CD4-positive, alpha-beta T cell (primary cell): ENCODE results near the gene ENTPD5. TPM values are rescaled to one million over a fixed set of nuclear protein-coding genes. Genes with fewer than 3 reads are reported as not detected.

ENCODE experiments used
- ATAC-seq: fragments of 200-7000 bp; cut with Tn5 transposase; one replicate; pipeline ENCODE4 v1.10.0; 2022; ENCODE audit warnings: mild to moderate bottlenecking; ENCODE audit not compliant: poor library complexity
- CTCF ChIA-PET: fragments of 350-600 bp; sonication (Branson Sonifier 250); formaldehyde crosslinking; loops from one replicate; lab custom pipeline; 2021; ENCODE audit warnings: antibody characterized with exemption, inconsistent platforms; lab: Charles Lee
- POLR2A ChIA-PET: fragments of 350-600 bp; sonication (Branson Sonifier 250); formaldehyde crosslinking; loops from one replicate; lab custom pipeline; 2021; ENCODE audit warnings: antibody characterized with exemption, inconsistent platforms; lab: Charles Lee
- DNase-seq, 14 experiments: peaks; one replicate each; pipeline ENCODE4 v3.0.0-alpha.2; 2013 to 2020; ENCODE audit warnings: mixed read lengths in 2 of 14
- H3K27ac ChIP-seq, 2 donors: one replicate each; pipeline versions ENCODE4 v1.5.1 to v1.7.0; 2013; ENCODE audit warnings: low read length in 2 of 2, low read depth in 1 of 2, mild to moderate bottlenecking in 1 of 2
- H3K27me3 ChIP-seq, 2 experiments: 1 replicate in 1 of 2; 2 replicates in 1 of 2; pipeline versions ENCODE4 v1.6.1 to v1.7.0; 2013; ENCODE audit warnings: low read length in 2 of 2, control low read depth in 1 of 2, mild to moderate bottlenecking in 1 of 2, moderate library complexity in 1 of 2; ENCODE audit not compliant: insufficient read depth in 2 of 2, control insufficient read depth in 1 of 2
- H3K36me3 ChIP-seq: one replicate; pipeline ENCODE4 v1.6.1; 2013; ENCODE audit warnings: low read length, control low read depth; ENCODE audit not compliant: insufficient read depth
- H3K4me1 ChIP-seq: one replicate; pipeline ENCODE4 v1.6.1; 2013; ENCODE audit warnings: low read length, control low read depth; ENCODE audit not compliant: insufficient read depth
- H3K4me3 ChIP-seq: one replicate; pipeline ENCODE4 v1.5.1; 2013; ENCODE audit warnings: mild to moderate bottlenecking, low read length, moderate library complexity
- H3K9me3 ChIP-seq, 2 experiments: 1 replicate in 1 of 2; 2 replicates in 1 of 2; pipeline versions ENCODE4 v1.6.1 to v1.7.0; 2013; ENCODE audit warnings: low read length in 2 of 2, mild to moderate bottlenecking in 2 of 2, control low read depth in 1 of 2, moderate library complexity in 1 of 2; ENCODE audit not compliant: control insufficient read depth in 1 of 2, insufficient read depth in 1 of 2
- H3K27ac Mint-ChIP-seq: one replicate; pipeline ENCODE4 v1.8.0; 2020; ENCODE audit warnings: mixed read lengths
- H3K27me3 Mint-ChIP-seq: one replicate; pipeline ENCODE4 v1.8.0; 2021; ENCODE audit warnings: mixed read lengths
- H3K36me3 Mint-ChIP-seq: one replicate; pipeline ENCODE4 v1.8.0; 2021; ENCODE audit warnings: low read depth, mixed read lengths
- H3K4me1 Mint-ChIP-seq: one replicate; pipeline ENCODE4 v1.8.0; 2021; ENCODE audit warnings: low read depth, mixed read lengths
- H3K4me3 Mint-ChIP-seq: one replicate; pipeline ENCODE4 v1.8.0; 2020; ENCODE audit warnings: mild to moderate bottlenecking, mixed read lengths
- H3K9me3 Mint-ChIP-seq: one replicate; pipeline ENCODE4 v1.8.0; 2020; ENCODE audit warnings: mixed read lengths
- CTCF ChIP-seq: fragments of 200-600 bp; IDR thresholded peaks from one replicate; pipeline ENCODE4 v1.8.0; 2022; ENCODE audit warnings: antibody characterized with exemption, mild to moderate bottlenecking
- intact Hi-C, 2 experiments: fragments of 100-400 bp; cut with DNase I in 1 of 2; cut with micrococcal nuclease in 1 of 2; formaldehyde crosslinking; loops; one replicate each; pipeline versions ENCODE4 v1.15.1 to v1.9.0; 2023 to 2025; cut with DNase I, micrococcal nuclease
- total RNA-seq, 174 experiments: library from RNA in 2 of 174; stranded (reverse) in 2 of 174; gene quantifications; one replicate each; pipeline ENCODE4 v1.2.3 and lab custom pipeline; 2021 to 2026

ENTPD5 gene
- total RNA-seq, 2 experiments from 2014 or later: 5.5 to 7.1 TPM

DNA sequence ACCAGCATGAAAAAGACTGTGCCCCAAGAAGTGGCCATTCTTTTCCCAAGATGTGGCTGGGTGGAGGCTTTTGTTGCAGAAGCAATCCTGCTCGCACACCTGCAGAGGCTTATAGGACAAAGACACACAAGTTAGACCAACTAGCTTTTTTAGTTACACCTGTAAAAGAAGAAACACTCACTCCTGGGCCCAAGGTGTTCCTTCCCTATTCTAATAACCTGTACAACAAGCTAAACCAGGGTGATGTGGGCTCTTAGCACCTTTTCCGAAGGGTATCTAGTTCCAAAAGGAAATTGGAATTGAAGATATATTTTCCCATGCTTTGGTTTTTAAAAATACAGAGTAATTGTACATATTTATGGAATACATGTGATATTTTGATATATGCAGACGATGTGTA, 31.0 kb downstream of the ENTPD5 start:
- ATAC-seq: no peak
- H3K36me3 ChIP-seq: peaks cover 19% of the 10 kb centered on the region
- no peaks in the 10 kb centered on the region for H3K27me3 ChIP-seq
- no peak for TF ChIP-seq CTCF
- ChIA-PET POLR2A (no interaction called here), CTCF (no interaction called here)
- H3K4me1 ChIP-seq: no peaks in the 10 kb centered on the region
- peaks cover 37% of the 10 kb centered on the region for H3K36me3 Mint-ChIP-seq
- no peaks in the 10 kb centered on the region for H3K27me3 Mint-ChIP-seq
- intact Hi-C loops: no loop called here
- no peak overlapping the region for H3K4me3 Mint-ChIP-seq
- H3K9me3 ChIP-seq: no peaks in the 10 kb centered on the region
- no peak overlapping the region for H3K27ac ChIP-seq
- no peak overlapping the region for H3K27ac Mint-ChIP-seq
- no peak overlapping the region for H3K4me3 ChIP-seq
- H3K9me3 Mint-ChIP-seq: no peaks in the 10 kb centered on the region
- DNase-seq: no peak
- no peaks in the 10 kb centered on the region for H3K4me1 Mint-ChIP-seq

DNA sequence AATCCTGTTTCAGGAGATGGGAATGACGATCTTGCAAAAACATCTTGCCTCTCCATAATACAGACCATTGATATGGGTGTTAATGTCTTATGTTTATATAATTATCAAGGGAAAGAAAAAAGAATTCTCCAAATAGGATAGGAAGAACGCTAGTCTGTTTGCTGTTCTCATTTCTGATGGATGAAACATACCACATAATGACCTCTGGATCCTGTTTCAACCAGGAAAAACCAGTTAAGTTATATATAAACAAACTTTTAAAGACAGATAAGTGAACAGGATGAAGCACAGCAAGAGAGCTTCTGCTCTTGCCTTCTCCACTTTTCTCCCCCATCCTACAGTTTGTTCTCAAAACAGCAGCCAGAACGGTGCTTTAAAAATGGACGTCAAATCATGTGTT, 41.2 kb downstream of the ENTPD5 start:
- H3K27me3 ChIP-seq: no peaks in the 10 kb centered on the region
- H3K36me3 Mint-ChIP-seq: peaks cover 29% of the 10 kb centered on the region
- H3K4me1 ChIP-seq: no peaks in the 10 kb centered on the region
- H3K36me3 ChIP-seq: no peaks in the 10 kb centered on the region
- no peak for ATAC-seq
- no peaks in the 10 kb centered on the region for H3K4me1 Mint-ChIP-seq
- no peak overlapping the region for H3K4me3 ChIP-seq
- no peak overlapping the region for H3K27ac Mint-ChIP-seq
- H3K27me3 Mint-ChIP-seq: no peaks in the 10 kb centered on the region
- DNase-seq: no peak
- no peaks in the 10 kb centered on the region for H3K9me3 Mint-ChIP-seq
- POLR2A ChIA-PET: no interaction called here
- intact Hi-C loops: no loop called here
- TF ChIP-seq CTCF: no peak
- CTCF ChIA-PET: no interaction called here
- no peak overlapping the region for H3K4me3 Mint-ChIP-seq
- no peaks in the 10 kb centered on the region for H3K9me3 ChIP-seq
- no peak overlapping the region for H3K27ac ChIP-seq

GRCh38 chr14:73976125-73976524, 43.0 kb downstream of the ENTPD5 start:
- ChIA-PET CTCF (no interaction called here), POLR2A (no interaction called here)
- no peak for TF ChIP-seq CTCF
- H3K4me1 Mint-ChIP-seq: no peaks in the 10 kb centered on the region
- no peak overlapping the region for H3K4me3 ChIP-seq
- peaks cover 36% of the 10 kb centered on the region for H3K36me3 Mint-ChIP-seq
- H3K27me3 ChIP-seq: no peaks in the 10 kb centered on the region
- DNase-seq (no peak), ATAC-seq (no peak)
- intact Hi-C loops: no loop called here
- H3K36me3 ChIP-seq: no peaks in the 10 kb centered on the region
- no peaks in the 10 kb centered on the region for H3K4me1 ChIP-seq
- H3K27ac ChIP-seq: no peak overlapping the region
- H3K9me3 Mint-ChIP-seq: no peaks in the 10 kb centered on the region
- no peak overlapping the region for H3K27ac Mint-ChIP-seq
- H3K4me3 Mint-ChIP-seq: no peak overlapping the region
- no peaks in the 10 kb centered on the region for H3K9me3 ChIP-seq
- H3K27me3 Mint-ChIP-seq: no peaks in the 10 kb centered on the region
